Neural progenitor cell (in vitro differentiated cells): ENCODE data around the gene MAF. TPM values are rescaled to one million over a fixed set of nuclear protein-coding genes. Genes with fewer than 3 reads are reported as not detected.

ENCODE experiments used
- DNase-seq: peaks from one replicate; pipeline ENCODE4 v3.0.0-alpha.2; 2016; ENCODE audit warnings: low spot score
- H2AFZ ChIP-seq: fragments of 200-600 bp; sonication (generic); replicated peaks from 2 replicates; pipeline ENCODE4 v1.6.1; 2016; ENCODE audit warnings: antibody characterized with exemption
- H3F3A ChIP-seq: fragments of 200-600 bp; sonication (generic); 2 replicates; pipeline ENCODE4 v1.6.1; 2016; ENCODE audit warnings: antibody characterized with exemption, low read depth
- H3K27ac ChIP-seq: fragments of 200-600 bp; sonication (generic); 2 replicates; pipeline ENCODE4 v1.5.1; 2016; ENCODE audit warnings: mild to moderate bottlenecking
- H3K27me3 ChIP-seq: fragments of 200-600 bp; sonication (generic); 2 replicates; pipeline ENCODE4 v1.6.1; 2016; ENCODE audit warnings: mild to moderate bottlenecking, moderate library complexity
- H3K36me3 ChIP-seq: fragments of 200-600 bp; sonication (generic); 2 replicates; pipeline ENCODE4 v1.5.1; 2016
- H3K4me1 ChIP-seq: fragments of 200-600 bp; sonication (generic); 2 replicates; pipeline ENCODE4 v1.6.1; 2016; ENCODE audit warnings: mixed run types
- H3K4me2 ChIP-seq: fragments of 200-600 bp; sonication (generic); 2 replicates; pipeline ENCODE4 v1.6.1; 2016
- H3K4me3 ChIP-seq: fragments of 200-600 bp; sonication (generic); 2 replicates; pipeline ENCODE4 v1.5.1; 2016
- H3K79me2 ChIP-seq: fragments of 200-600 bp; sonication (generic); 2 replicates; pipeline ENCODE4 v1.6.1; 2016; ENCODE audit warnings: low read depth
- H3K9ac ChIP-seq: fragments of 200-600 bp; sonication (generic); 2 replicates; pipeline ENCODE4 v1.6.1; 2016
- H3K9me3 ChIP-seq: fragments of 200-600 bp; sonication (generic); 2 replicates; pipeline ENCODE4 v1.5.1; 2016; ENCODE audit warnings: low read depth
- H4K20me1 ChIP-seq: fragments of 200-600 bp; sonication (generic); 2 replicates; pipeline ENCODE4 v1.6.1; 2016; ENCODE audit warnings: low read depth
- H3K27ac Mint-ChIP-seq: 3 replicates; pipeline ENCODE4 v1.8.0; 2021; ENCODE audit warnings: mixed read lengths
- H3K27me3 Mint-ChIP-seq: 2 replicates; pipeline ENCODE4 v1.8.0; 2022; ENCODE audit warnings: low read depth, mild to moderate bottlenecking, inconsistent platforms, moderate library complexity, mixed read lengths; ENCODE audit not compliant: insufficient read depth
- H3K36me3 Mint-ChIP-seq: 3 replicates; pipeline ENCODE4 v1.8.0; 2021; ENCODE audit warnings: mixed read lengths
- H3K4me1 Mint-ChIP-seq: 3 replicates; pipeline ENCODE4 v1.8.0; 2021; ENCODE audit warnings: mixed read lengths
- H3K4me3 Mint-ChIP-seq: 3 replicates; pipeline ENCODE4 v1.8.0; 2021; ENCODE audit warnings: mild to moderate bottlenecking, moderate library complexity, mixed read lengths
- H3K9me3 Mint-ChIP-seq: 3 replicates; pipeline ENCODE4 v1.8.0; 2020; ENCODE audit warnings: mixed read lengths
- EZH2 ChIP-seq: fragments of 200-600 bp; sonication (generic); IDR thresholded peaks from 2 replicates; pipeline ENCODE4 v1.6.1; 2017; ENCODE audit warnings: antibody characterized with exemption, mild to moderate bottlenecking, moderate library complexity
- EZH2phosphoT487 ChIP-seq: fragments of 200-600 bp; sonication (generic); IDR thresholded peaks from 2 replicates; pipeline ENCODE4 v1.6.1; 2017; ENCODE audit warnings: antibody characterized with exemption
- total RNA-seq: library from RNA; depleted of rRNA; stranded (reverse); fragments of >200 nt; gene quantifications from 2 replicates; pipeline ENCODE4 v1.2.3, GENCODE V29; 2015; ENCODE audit warnings: low replicate concordance
- TF ChIP-seq, protein P1 (sequence below): fragments of 200-600 bp; sonication (generic); IDR thresholded peaks from 2 replicates; pipeline ENCODE4 v1.5.1; 2017; ENCODE audit warnings: antibody characterized with exemption, mild to moderate bottlenecking

MAF gene
- total RNA-seq, 1 donor from 2014 or later = 10.8 TPM

DNA sequence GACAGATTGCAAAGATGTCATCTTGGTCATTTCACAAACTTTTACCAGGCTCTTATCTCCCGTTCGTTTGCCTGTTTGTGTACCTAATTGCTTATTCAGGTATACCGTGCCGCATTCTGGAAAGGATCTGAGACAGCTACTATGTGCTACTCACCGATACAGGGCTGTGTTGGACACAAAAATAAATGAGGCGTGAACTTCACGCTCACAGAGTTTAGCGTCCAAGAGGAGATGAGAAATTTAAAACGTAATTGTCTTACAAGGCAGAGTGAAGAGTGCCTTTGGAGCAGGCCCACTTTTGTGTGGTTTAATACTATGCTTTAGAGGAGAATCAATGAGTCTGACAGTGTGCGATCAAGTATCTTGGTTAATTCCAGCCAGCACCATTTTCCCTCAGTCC is 26.7 kb downstream of the MAF start:
- Mint-ChIP-seq H3K4me1 (peaks cover 55% of the 10 kb centered on the region), H3K27me3 (no peaks in the 10 kb centered on the region), H3K27ac (peak overlapping the region; percentile 58), H3K9me3 (peaks cover 2% of the 10 kb centered on the region), H3K36me3 (peaks cover 2% of the 10 kb centered on the region), H3K4me3 (no peak overlapping the region)
- Histone ChIP-seq H3K9ac (no peak overlapping the region), H3K79me2 (no peaks in the 10 kb centered on the region), H3F3A (peaks cover 3% of the 10 kb centered on the region), H2AFZ (no peak overlapping the region), H3K27ac (no peak overlapping the region), H4K20me1 (no peaks in the 10 kb centered on the region), H3K4me3 (no peak overlapping the region), H3K36me3 (no peaks in the 10 kb centered on the region), H3K9me3 (no peaks in the 10 kb centered on the region), H3K4me1 (peaks cover 23% of the 10 kb centered on the region), H3K4me2 (no peak overlapping the region), H3K27me3 (no peaks in the 10 kb centered on the region)
- DNase-seq = no peak
- no peak for TF ChIP-seq EZH2phosphoT487
- TF ChIP-seq, protein P1, sequence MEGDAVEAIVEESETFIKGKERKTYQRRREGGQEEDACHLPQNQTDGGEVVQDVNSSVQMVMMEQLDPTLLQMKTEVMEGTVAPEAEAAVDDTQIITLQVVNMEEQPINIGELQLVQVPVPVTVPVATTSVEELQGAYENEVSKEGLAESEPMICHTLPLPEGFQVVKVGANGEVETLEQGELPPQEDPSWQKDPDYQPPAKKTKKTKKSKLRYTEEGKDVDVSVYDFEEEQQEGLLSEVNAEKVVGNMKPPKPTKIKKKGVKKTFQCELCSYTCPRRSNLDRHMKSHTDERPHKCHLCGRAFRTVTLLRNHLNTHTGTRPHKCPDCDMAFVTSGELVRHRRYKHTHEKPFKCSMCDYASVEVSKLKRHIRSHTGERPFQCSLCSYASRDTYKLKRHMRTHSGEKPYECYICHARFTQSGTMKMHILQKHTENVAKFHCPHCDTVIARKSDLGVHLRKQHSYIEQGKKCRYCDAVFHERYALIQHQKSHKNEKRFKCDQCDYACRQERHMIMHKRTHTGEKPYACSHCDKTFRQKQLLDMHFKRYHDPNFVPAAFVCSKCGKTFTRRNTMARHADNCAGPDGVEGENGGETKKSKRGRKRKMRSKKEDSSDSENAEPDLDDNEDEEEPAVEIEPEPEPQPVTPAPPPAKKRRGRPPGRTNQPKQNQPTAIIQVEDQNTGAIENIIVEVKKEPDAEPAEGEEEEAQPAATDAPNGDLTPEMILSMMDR = no peak

DNA sequence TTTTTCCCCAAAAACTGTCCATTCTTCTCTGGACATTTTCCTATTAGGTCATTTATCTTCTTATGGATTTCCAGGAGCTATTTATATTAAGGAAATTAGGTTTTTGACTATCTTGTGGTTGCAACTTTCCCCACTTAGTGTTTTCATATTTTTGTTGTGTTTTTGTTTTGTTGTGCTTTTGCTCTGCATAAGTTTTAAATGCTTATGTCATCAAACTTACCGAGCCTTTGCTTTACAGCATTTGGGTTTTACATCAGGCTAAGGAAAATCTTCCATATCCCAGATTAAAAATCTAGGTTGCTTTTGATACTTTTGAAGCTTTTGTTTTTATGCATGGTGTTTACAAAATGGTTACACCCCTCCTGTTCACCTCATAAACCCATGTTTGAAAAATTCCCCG is 27.5 kb downstream of the MAF start:
- H3K9me3 ChIP-seq = no peaks in the 10 kb centered on the region
- no peaks in the 10 kb centered on the region for H3K27me3 ChIP-seq
- TF ChIP-seq EZH2phosphoT487 (no peak), EZH2 (no peak)
- TF ChIP-seq, protein P1 = no peak
- Mint-ChIP-seq H3K9me3 (peaks cover 2% of the 10 kb centered on the region), H3K36me3 (peaks cover 2% of the 10 kb centered on the region), H3K4me3 (no peak overlapping the region), H3K4me1 (peaks cover 60% of the 10 kb centered on the region), H3K27me3 (no peaks in the 10 kb centered on the region), H3K27ac (no peak overlapping the region)
- no peaks in the 10 kb centered on the region for H3K36me3 ChIP-seq
- DNase-seq = no peak
- H2AFZ ChIP-seq = no peak overlapping the region
- peaks cover 3% of the 10 kb centered on the region for H3F3A ChIP-seq
- no peak overlapping the region for H3K27ac ChIP-seq
- H3K4me1 ChIP-seq = peaks cover 24% of the 10 kb centered on the region
- no peak overlapping the region for H3K4me3 ChIP-seq
- no peaks in the 10 kb centered on the region for H3K79me2 ChIP-seq
- no peak overlapping the region for H3K9ac ChIP-seq
- H3K4me2 ChIP-seq = no peak overlapping the region
- H4K20me1 ChIP-seq = no peaks in the 10 kb centered on the region

DNA sequence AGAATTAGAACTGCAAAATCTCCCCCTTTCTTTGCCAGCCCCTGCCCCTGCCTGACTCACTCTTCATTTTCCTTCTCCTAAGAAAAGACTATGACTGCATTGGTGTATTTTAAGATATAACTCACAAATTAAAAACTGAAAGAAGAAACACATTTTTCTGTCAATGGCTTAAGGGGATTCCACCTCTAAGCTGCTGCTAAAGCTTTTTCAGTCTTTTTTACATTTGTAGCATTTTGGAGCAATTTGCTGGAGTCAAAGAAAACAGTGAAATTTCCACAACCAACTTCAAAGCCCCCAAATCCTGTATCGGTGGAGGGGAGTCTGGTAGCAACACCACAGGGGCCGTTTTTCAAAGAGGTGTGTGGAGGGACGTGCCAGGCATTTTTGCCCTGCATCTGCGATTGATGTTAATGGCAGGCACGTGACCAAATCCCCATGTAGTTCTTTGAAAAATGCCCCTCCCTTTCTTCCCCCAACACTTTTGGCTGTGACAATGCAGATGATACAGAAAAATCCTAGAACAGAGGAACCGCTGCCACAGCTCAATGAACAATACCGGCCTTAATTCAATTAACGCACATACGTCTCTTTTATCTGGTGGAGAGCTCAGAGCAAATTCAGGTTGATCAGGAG is 28.5 kb downstream of the MAF start:
- H3K9me3 Mint-ChIP-seq = peaks cover 2% of the 10 kb centered on the region
- H3K27me3 Mint-ChIP-seq = no peaks in the 10 kb centered on the region
- TF ChIP-seq EZH2phosphoT487 = no peak
- TF ChIP-seq, protein P1 = no peak
- no peak for TF ChIP-seq EZH2
- peak overlapping the region; percentile 68 for H3K4me3 Mint-ChIP-seq
- Histone ChIP-seq H3K9ac (no peak overlapping the region), H3K27me3 (no peaks in the 10 kb centered on the region), H3F3A (peaks cover 3% of the 10 kb centered on the region), H3K36me3 (no peaks in the 10 kb centered on the region), H3K79me2 (no peaks in the 10 kb centered on the region), H3K4me1 (peaks cover 24% of the 10 kb centered on the region), H4K20me1 (no peaks in the 10 kb centered on the region), H2AFZ (no peak overlapping the region), H3K4me3 (no peak overlapping the region), H3K9me3 (no peaks in the 10 kb centered on the region), H3K27ac (no peak overlapping the region), H3K4me2 (peak overlapping the region; percentile 52)
- peak; percentile 58 for DNase-seq
- H3K4me1 Mint-ChIP-seq = peaks cover 62% of the 10 kb centered on the region
- peak overlapping the region; percentile 68 for H3K27ac Mint-ChIP-seq
- peaks cover 2% of the 10 kb centered on the region for H3K36me3 Mint-ChIP-seq
